ENCODE results near the gene ZNF276. TPM values are rescaled to one million over a fixed set of nuclear protein-coding genes. Genes with fewer than 3 reads are reported as not detected.
"Not testable (repeated sequence)": the region's sequence is repeated elsewhere in the genome, so short reads cannot be mapped to it uniquely, and the experiment has no call there.

ZNF276 gene
- total RNA-seq, 1 experiment from 2014 or later: 14.6 TPM

DNA sequence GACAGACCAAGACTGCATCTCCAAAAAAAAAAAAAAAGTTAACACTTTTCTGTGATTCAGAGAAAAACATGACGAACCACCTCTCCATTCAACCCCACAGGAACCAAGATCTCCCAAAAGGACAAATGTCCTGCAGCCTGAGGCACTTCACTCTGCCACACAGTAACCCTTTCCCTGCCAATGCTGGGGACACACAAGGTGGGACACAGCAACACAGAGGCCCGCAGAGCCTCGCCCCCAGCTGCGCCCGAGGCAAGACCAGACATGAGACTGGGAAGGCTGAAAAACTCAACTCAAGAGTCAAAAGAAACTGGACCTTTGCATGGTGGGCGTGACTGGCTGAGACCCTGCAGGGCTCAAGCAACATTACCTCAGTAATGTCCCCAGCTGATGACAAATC lies 61.2 kb downstream of the ZNF276 start:
- no peak for DNase-seq (ENCODE audit: low spot score)

DNA sequence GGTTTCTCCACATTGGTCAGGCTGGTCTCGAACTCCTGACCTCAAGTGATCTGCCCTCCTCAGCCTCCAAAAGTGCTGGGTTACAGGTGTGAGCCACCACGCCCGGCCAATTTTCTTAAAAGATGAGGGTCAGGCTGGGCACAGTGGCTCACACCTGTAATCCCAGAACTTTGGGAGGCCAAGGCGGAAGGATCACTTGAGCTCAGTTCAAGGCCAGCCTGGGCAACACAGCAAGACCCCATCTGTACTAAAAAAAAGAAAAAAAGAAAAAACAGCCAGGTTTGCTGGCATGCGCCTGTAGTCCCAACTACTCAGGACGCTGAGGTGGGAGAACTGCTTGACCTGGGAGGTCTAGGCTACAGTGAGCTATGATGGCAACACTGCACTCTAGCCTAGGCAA lies 62.6 kb downstream of the ZNF276 start:
- not testable (repeated sequence) for DNase-seq (ENCODE audit: low spot score)

DNA sequence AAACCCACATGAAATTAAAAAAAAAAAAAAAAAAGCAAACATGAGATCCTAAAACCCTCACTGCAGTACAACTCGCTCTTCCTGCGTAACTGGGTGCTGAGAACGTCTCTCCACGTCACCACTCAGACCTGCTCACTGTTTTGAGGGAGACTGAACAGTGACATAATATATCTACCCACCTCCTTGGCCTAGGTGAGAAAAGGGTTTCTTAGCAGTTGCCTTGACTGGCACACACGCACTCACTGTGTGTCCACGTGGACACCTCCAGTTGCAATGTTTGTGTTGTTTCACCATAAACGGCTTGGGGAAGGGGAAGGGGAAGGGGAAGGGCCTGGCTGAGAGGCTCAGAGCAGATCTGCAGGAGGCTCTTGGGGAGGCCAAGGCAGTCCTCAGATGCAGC lies 63.1 kb downstream of the ZNF276 start:
- DNase-seq (ENCODE audit: low spot score): no peak

GRCh38 chr16:89785523-89786155 lies 64.3 kb downstream of the ZNF276 start:
- no peak for DNase-seq (ENCODE audit: low spot score)

GRCh38 chr16:89786474-89787364 lies 65.4 kb downstream of the ZNF276 start:
- DNase-seq (ENCODE audit: low spot score): no peak

DNA sequence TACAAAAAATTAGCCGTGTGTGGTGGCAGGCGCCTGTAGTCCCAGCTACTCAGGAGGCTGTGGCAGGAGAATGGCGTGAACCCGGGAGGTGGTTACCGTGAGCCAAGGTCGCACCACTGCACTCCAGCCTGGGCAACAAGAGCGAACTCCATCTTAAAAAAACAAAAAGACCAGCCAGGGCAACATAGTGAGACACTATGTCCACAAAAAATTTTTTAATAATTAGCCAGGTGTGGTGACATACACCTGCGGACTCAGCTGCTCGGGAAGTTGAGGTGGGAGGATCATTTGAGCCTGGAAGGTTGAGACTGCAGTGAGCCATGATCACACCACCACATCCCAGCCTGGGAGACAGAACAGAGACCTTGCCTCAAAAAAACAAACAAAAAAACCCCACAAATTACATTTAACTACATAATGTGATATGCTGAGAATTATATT lies 66.0 kb downstream of the ZNF276 start:
- DNase-seq (ENCODE audit: low spot score): no peak

Other genes with a start within 250 kb of the ZNF276 start
- 48.3 and 61.6 TPM in 2 replicates for gene ANKRD11, start 231.0 kb upstream of the ZNF276 start, total RNA-seq (2014; rRNA removed; shearing (Covaris generic))
- gene SPG7, start 213.1 kb upstream of the ZNF276 start, total RNA-seq (2014; rRNA removed; shearing (Covaris generic)): 171 and 208 TPM in 2 replicates
- gene RPL13, start 160.9 kb upstream of the ZNF276 start, total RNA-seq (2014; rRNA removed; shearing (Covaris generic)): 4,331 and 5,553 TPM in 2 replicates
- 4.7 and 18.5 TPM in 2 replicates for gene CPNE7, start 145.8 kb upstream of the ZNF276 start, total RNA-seq (2014; rRNA removed; shearing (Covaris generic))
- gene DPEP1, start 107.9 kb upstream of the ZNF276 start, total RNA-seq (2014; rRNA removed; shearing (Covaris generic)): 0.43 and 1.2 TPM in 2 replicates
- 83.6 and 105 TPM in 2 replicates for gene CHMP1A, start 63.8 kb upstream of the ZNF276 start, total RNA-seq (2014; rRNA removed; shearing (Covaris generic))
- gene SPATA33, start 63.7 kb upstream of the ZNF276 start, total RNA-seq (2014; rRNA removed; shearing (Covaris generic)): 8.5 and 12.4 TPM in 2 replicates
- 31.1 and 46.6 TPM in 2 replicates for gene CDK10, start 34.8 kb upstream of the ZNF276 start, total RNA-seq (2014; rRNA removed; shearing (Covaris generic))
- gene SPATA2L, start 19.8 kb upstream of the ZNF276 start, total RNA-seq (2014; rRNA removed; shearing (Covaris generic)): 21.1 and 24.3 TPM in 2 replicates
- 12.0 and 14.2 TPM in 2 replicates for gene VPS9D1, start 639 bp upstream of the ZNF276 start, total RNA-seq (2014; rRNA removed; shearing (Covaris generic))
- gene FANCA, start 95.1 kb downstream of the ZNF276 start, total RNA-seq (2014; rRNA removed; shearing (Covaris generic)): 51.8 and 55.9 TPM in 2 replicates
- gene SPIRE2, start 106.9 kb downstream of the ZNF276 start, total RNA-seq (2014; rRNA removed; shearing (Covaris generic)): 6.9 and 12.6 TPM in 2 replicates
- 145 and 153 TPM in 2 replicates for gene TCF25, start 152.1 kb downstream of the ZNF276 start, total RNA-seq (2014; rRNA removed; shearing (Covaris generic))
- gene MC1R, start 197.3 kb downstream of the ZNF276 start, total RNA-seq (2014; rRNA removed; shearing (Covaris generic)): 7.2 and 9.8 TPM in 2 replicates
- gene TUBB3, start 201.8 kb downstream of the ZNF276 start, total RNA-seq (2014; rRNA removed; shearing (Covaris generic)): 743 and 810 TPM in 2 replicates
- gene DEF8, start 227.2 kb downstream of the ZNF276 start, total RNA-seq (2014; rRNA removed; shearing (Covaris generic)): 116 and 146 TPM in 2 replicates

Data from A172 (cell line).